Activated naive CD4-positive, alpha-beta T cell treated with anti-CD3 and anti-CD28 coated beads, Interleukin-2, amount 50 U/mL, for 24 hours (primary cell): Measurements from ENCODE around the gene AZIN2.
A peak's percentile ranks its signal among the peaks of the same experiment; 100 is the strongest.

ENCODE experiments used
- H3K27ac Mint-ChIP-seq: one replicate; pipeline ENCODE4 v1.8.0; 2021; ENCODE audit warnings: mild to moderate bottlenecking, mixed read lengths
- H3K27me3 Mint-ChIP-seq: one replicate; pipeline ENCODE4 v1.8.0; 2021; ENCODE audit warnings: mixed read lengths
- H3K36me3 Mint-ChIP-seq: one replicate; pipeline ENCODE4 v1.8.0; 2021; ENCODE audit warnings: mixed read lengths
- H3K4me1 Mint-ChIP-seq: one replicate; pipeline ENCODE4 v1.8.0; 2021; ENCODE audit warnings: mixed read lengths
- H3K4me3 Mint-ChIP-seq: one replicate; pipeline ENCODE4 v1.8.0; 2021; ENCODE audit warnings: mild to moderate bottlenecking, mixed read lengths
- H3K9me3 Mint-ChIP-seq: one replicate; pipeline ENCODE4 v1.8.0; 2021; ENCODE audit warnings: mixed read lengths

The AZIN2 gene

GRCh38 chr1:33078030-33078591 is 2.8 kb upstream of the AZIN2 start:
- Mint-ChIP-seq H3K4me3 (no peak overlapping the region), H3K4me1 (peaks cover 23% of the 10 kb centered on the region), H3K27ac (no peak overlapping the region), H3K9me3 (no peaks in the 10 kb centered on the region), H3K27me3 (no peaks in the 10 kb centered on the region), H3K36me3 (no peaks in the 10 kb centered on the region)

GRCh38 chr1:33080373-33080772 is 580 bp upstream of the AZIN2 start:
- Mint-ChIP-seq H3K4me1 (peaks cover 23% of the 10 kb centered on the region), H3K27ac (peak overlapping the region; percentile 92), H3K27me3 (no peaks in the 10 kb centered on the region), H3K9me3 (no peaks in the 10 kb centered on the region), H3K36me3 (no peaks in the 10 kb centered on the region), H3K4me3 (peak overlapping the region; percentile 94)

- H3K27ac Mint-ChIP-seq: no peak overlapping the region
- peaks cover 25% of the 10 kb centered on the region for H3K4me1 Mint-ChIP-seq
- H3K4me3 Mint-ChIP-seq: peak overlapping the region; percentile 94
- H3K9me3 Mint-ChIP-seq: no peaks in the 10 kb centered on the region
- no peaks in the 10 kb centered on the region for H3K27me3 Mint-ChIP-seq
- H3K36me3 Mint-ChIP-seq: no peaks in the 10 kb centered on the region
Observed at GRCh38 chr1:33081554-33082305, 777 bp downstream of the AZIN2 start.

GRCh38 chr1:33082575-33083108 is 1.7 kb downstream of the AZIN2 start:
- Mint-ChIP-seq H3K4me3 (peak overlapping the region; percentile 56), H3K27ac (no peak overlapping the region), H3K9me3 (no peaks in the 10 kb centered on the region), H3K4me1 (peaks cover 30% of the 10 kb centered on the region), H3K27me3 (no peaks in the 10 kb centered on the region), H3K36me3 (no peaks in the 10 kb centered on the region)

- H3K9me3 Mint-ChIP-seq: no peaks in the 10 kb centered on the region
- H3K36me3 Mint-ChIP-seq: no peaks in the 10 kb centered on the region
- H3K4me1 Mint-ChIP-seq: peaks cover 39% of the 10 kb centered on the region
- no peaks in the 10 kb centered on the region for H3K27me3 Mint-ChIP-seq
- H3K4me3 Mint-ChIP-seq: no peak overlapping the region
- H3K27ac Mint-ChIP-seq: no peak overlapping the region
Observed at GRCh38 chr1:33085332-33085731, 4.4 kb downstream of the AZIN2 start.

GRCh38 chr1:33086384-33086850 is 5.5 kb downstream of the AZIN2 start:
- Mint-ChIP-seq H3K27ac (no peak overlapping the region), H3K9me3 (no peaks in the 10 kb centered on the region), H3K4me1 (peaks cover 33% of the 10 kb centered on the region), H3K4me3 (no peak overlapping the region), H3K36me3 (no peaks in the 10 kb centered on the region), H3K27me3 (no peaks in the 10 kb centered on the region)

GRCh38 chr1:33087677-33088076 is 6.7 kb downstream of the AZIN2 start:
- Mint-ChIP-seq H3K27me3 (no peaks in the 10 kb centered on the region), H3K36me3 (no peaks in the 10 kb centered on the region), H3K4me1 (peaks cover 24% of the 10 kb centered on the region), H3K27ac (peak overlapping the region; percentile 32), H3K9me3 (no peaks in the 10 kb centered on the region), H3K4me3 (no peak overlapping the region)

GRCh38 chr1:33088119-33088906 is 7.4 kb downstream of the AZIN2 start:
- no peaks in the 10 kb centered on the region for H3K27me3 Mint-ChIP-seq

GRCh38 chr1:33089457-33089856 is 8.5 kb downstream of the AZIN2 start:
- Mint-ChIP-seq H3K4me3 (no peak overlapping the region), H3K9me3 (no peaks in the 10 kb centered on the region), H3K36me3 (no peaks in the 10 kb centered on the region), H3K27ac (no peak overlapping the region), H3K4me1 (peaks cover 20% of the 10 kb centered on the region), H3K27me3 (no peaks in the 10 kb centered on the region)

More at GRCh38 chr1:33088119-33088906, 7.4 kb downstream of the AZIN2 start:
- Mint-ChIP-seq H3K4me3 (no peak overlapping the region), H3K9me3 (no peaks in the 10 kb centered on the region), H3K4me1 (peaks cover 20% of the 10 kb centered on the region), H3K36me3 (no peaks in the 10 kb centered on the region), H3K27ac (peak overlapping the region; percentile 49)

GRCh38 chr1:33092438-33092837 is 11.5 kb downstream of the AZIN2 start:
- H3K27me3 Mint-ChIP-seq: no peaks in the 10 kb centered on the region
- H3K9me3 Mint-ChIP-seq: no peaks in the 10 kb centered on the region
- H3K36me3 Mint-ChIP-seq: no peaks in the 10 kb centered on the region
- no peak overlapping the region for H3K27ac Mint-ChIP-seq
- H3K4me3 Mint-ChIP-seq: no peak overlapping the region
- peaks cover 33% of the 10 kb centered on the region for H3K4me1 Mint-ChIP-seq

- H3K4me3 Mint-ChIP-seq: no peak overlapping the region
- H3K4me1 Mint-ChIP-seq: peaks cover 31% of the 10 kb centered on the region
- no peaks in the 10 kb centered on the region for H3K9me3 Mint-ChIP-seq
- H3K27ac Mint-ChIP-seq: no peak overlapping the region
- no peaks in the 10 kb centered on the region for H3K36me3 Mint-ChIP-seq
- H3K27me3 Mint-ChIP-seq: no peaks in the 10 kb centered on the region
Observed at GRCh38 chr1:33093004-33093403, 12.1 kb downstream of the AZIN2 start.

GRCh38 chr1:33094486-33094885 is 13.5 kb downstream of the AZIN2 start:
- H3K36me3 Mint-ChIP-seq: no peaks in the 10 kb centered on the region
- no peaks in the 10 kb centered on the region for H3K27me3 Mint-ChIP-seq
- H3K9me3 Mint-ChIP-seq: no peaks in the 10 kb centered on the region
- H3K4me3 Mint-ChIP-seq: no peak overlapping the region
- peaks cover 36% of the 10 kb centered on the region for H3K4me1 Mint-ChIP-seq
- no peak overlapping the region for H3K27ac Mint-ChIP-seq

- Mint-ChIP-seq H3K4me1 (peaks cover 42% of the 10 kb centered on the region), H3K4me3 (no peak overlapping the region), H3K9me3 (no peaks in the 10 kb centered on the region), H3K36me3 (no peaks in the 10 kb centered on the region), H3K27me3 (no peaks in the 10 kb centered on the region), H3K27ac (no peak overlapping the region)
Observed at GRCh38 chr1:33094971-33095604, 14.1 kb downstream of the AZIN2 start.

GRCh38 chr1:33096363-33097005 is 15.5 kb downstream of the AZIN2 start:
- Mint-ChIP-seq H3K27ac (no peak overlapping the region), H3K9me3 (no peaks in the 10 kb centered on the region), H3K4me3 (no peak overlapping the region), H3K27me3 (no peaks in the 10 kb centered on the region), H3K4me1 (peaks cover 56% of the 10 kb centered on the region), H3K36me3 (no peaks in the 10 kb centered on the region)

- H3K36me3 Mint-ChIP-seq: no peaks in the 10 kb centered on the region
- peaks cover 57% of the 10 kb centered on the region for H3K4me1 Mint-ChIP-seq
- H3K9me3 Mint-ChIP-seq: no peaks in the 10 kb centered on the region
- H3K27me3 Mint-ChIP-seq: no peaks in the 10 kb centered on the region
- no peak overlapping the region for H3K4me3 Mint-ChIP-seq
- H3K27ac Mint-ChIP-seq: peak overlapping the region; percentile 4
Observed at GRCh38 chr1:33097137-33097611, 16.2 kb downstream of the AZIN2 start.
